ENCODE measurements around the gene MRPL9. TPM values are rescaled to one million over a fixed set of nuclear protein-coding genes. Genes with fewer than 3 reads are reported as not detected.

Gene MRPL9
- total and polyA plus RNA-seq, 10 of the 15 experiments (the other 5 are each of a cell fraction or from before 2014, with no cell fraction given), result 35.7 to 161 (median 110) TPM

DNA sequence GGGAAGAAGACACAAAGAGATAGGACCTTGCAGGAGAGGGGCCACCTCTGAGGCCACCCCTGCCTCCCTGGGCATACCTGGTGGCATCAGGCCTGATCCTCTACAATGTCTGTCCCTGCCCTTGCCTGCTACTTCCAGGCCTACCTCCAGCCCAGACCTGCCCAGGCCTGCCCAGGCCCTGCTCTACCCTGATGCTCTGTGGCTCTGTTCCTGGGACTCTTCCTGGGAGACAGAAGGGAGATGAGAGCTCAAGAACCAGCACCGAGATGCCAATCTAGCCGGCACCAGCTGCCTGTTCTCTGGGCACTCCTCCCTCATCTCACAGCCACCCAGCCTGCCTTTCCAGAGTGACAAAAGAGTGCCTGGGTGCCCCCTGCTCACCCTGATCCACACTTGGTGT lies 49.4 kb downstream of the MRPL9 start:
- Histone ChIP-seq H3K36me3 (ENCODE audit: control insufficient read depth in 2 of 2, insufficient read depth in 2 of 2, low read length in 1 of 2) (no peaks in the 10 kb centered on the region), H4K20me1 (ENCODE audit: control insufficient read depth, insufficient read depth) (no peaks in the 10 kb centered on the region), H3K9ac (ENCODE audit: control insufficient read depth, insufficient read depth, low read length) (no peak overlapping the region), H3K4me1 (ENCODE audit: control insufficient read depth, insufficient read depth, low read length) (no peaks in the 10 kb centered on the region), H3K4me2 (ENCODE audit: control insufficient read depth, insufficient read depth) (no peak overlapping the region), H2AFZ (ENCODE audit: control insufficient read depth, low read depth, low read length) (no peak overlapping the region), H3K79me2 (ENCODE audit: control insufficient read depth, insufficient read depth, low read length) (no peaks in the 10 kb centered on the region), H3K4me3 (no peak overlapping the region), H3K27ac (ENCODE audit: control insufficient read depth, insufficient read depth) (no peak overlapping the region), H3K9me3 (replicated peaks; ENCODE audit: control insufficient read depth, insufficient read depth, low read length) (no peaks in the 10 kb centered on the region), H3K27me3 (replicated peaks in 1 of 2; ENCODE audit: control insufficient read depth in 2 of 2, insufficient read depth in 2 of 2, low read length in 1 of 2) (peaks cover 0 to 9% of the 10 kb centered on the region in 2 experiments; a peak in 2 of 4 replicates)
- DNase-seq (ENCODE audit: low read depth, low spot score) (no peak), ATAC-seq (no peak), FAIRE-seq (no peak)
- SMC1A ChIA-PET (ENCODE audit: uncharacterized antibody, unreplicated experiment), result no interaction called here
- TF ChIP-seq CHD2 (IDR thresholded peaks at IDR 0.05; ENCODE audit: borderline replicate concordance, low read depth, low read length), result no peak
- TF ChIP-seq IKZF1 (conservative IDR thresholded peaks at IDR 0.05), result no peak
- no peak for TF ChIP-seq STAT3 (IDR thresholded peaks at IDR 0.05; ENCODE audit: low read depth, low read length)
- TF ChIP-seq, protein P1, sequence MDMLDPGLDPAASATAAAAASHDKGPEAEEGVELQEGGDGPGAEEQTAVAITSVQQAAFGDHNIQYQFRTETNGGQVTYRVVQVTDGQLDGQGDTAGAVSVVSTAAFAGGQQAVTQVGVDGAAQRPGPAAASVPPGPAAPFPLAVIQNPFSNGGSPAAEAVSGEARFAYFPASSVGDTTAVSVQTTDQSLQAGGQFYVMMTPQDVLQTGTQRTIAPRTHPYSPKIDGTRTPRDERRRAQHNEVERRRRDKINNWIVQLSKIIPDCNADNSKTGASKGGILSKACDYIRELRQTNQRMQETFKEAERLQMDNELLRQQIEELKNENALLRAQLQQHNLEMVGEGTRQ (IDR thresholded peaks at IDR 0.05; ENCODE audit: borderline replicate concordance, low read depth, low read length), result no peak
- CTCF ChIA-PET, result interaction anchor here (1.0 kb wide), 1 partner anchor 120 kb away, joined by 3 read pairs; no protein-coding TSS in a partner anchor
- in situ Hi-C loops (cut with MboI) (no loop called here), intact Hi-C loops (cut with micrococcal nuclease; ENCODE audit: unreplicated experiment) (loop anchor here (10.0 kb wide), 1 partner anchor 121 kb away; the partner anchor contains the start of genes C2CD4D and RORC)
- WGBS (ENCODE audit: insufficient coverage, insufficient replicate concordance, low lambda C conversion rate, missing lambda C conversion rate), result 83% methylated on average over 2 of the region's 2 CpGs
- POLR2A ChIA-PET, result no interaction called here
- no TSS peak for BruUV-seq (replicated peaks)
- RAD21 ChIA-PET (ENCODE audit: unreplicated experiment), result no interaction called here

DNA sequence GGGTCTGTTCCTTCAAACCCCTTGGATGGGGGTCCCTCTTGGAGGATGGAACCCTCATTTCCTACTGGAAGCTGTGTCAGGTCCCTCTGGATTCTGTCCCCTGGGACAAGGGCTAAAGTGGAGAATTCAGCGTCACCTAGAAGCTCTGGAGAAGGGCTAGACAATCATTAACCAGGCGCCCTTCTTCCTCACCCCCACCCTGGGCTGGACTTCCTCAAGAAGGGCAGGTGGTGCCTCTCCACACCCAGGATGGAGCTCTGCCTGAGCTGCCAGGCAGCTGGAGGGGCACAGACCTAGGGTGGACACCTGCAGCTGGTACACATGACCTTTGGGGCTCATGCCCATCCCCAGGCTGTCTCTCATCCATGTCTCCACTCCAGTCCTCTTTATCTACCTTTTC lies 50.3 kb downstream of the MRPL9 start:
- no TSS peak for BruUV-seq (replicated peaks)

More for the DNA sequence above, 50.3 kb downstream of the MRPL9 start:
- SMC1A ChIA-PET (ENCODE audit: uncharacterized antibody, unreplicated experiment), result no interaction called here
- no peak for TF ChIP-seq KAT2A (conservative IDR thresholded peaks at IDR 0.05; ENCODE audit: control insufficient read depth, low read depth, low read length)
- TF ChIP-seq EZH2 (IDR thresholded peaks at IDR 0.05; ENCODE audit: borderline replicate concordance, control insufficient read depth, low read depth, low read length), result no peak
- Histone ChIP-seq H3K27ac (ENCODE audit: control insufficient read depth, insufficient read depth) (no peak overlapping the region), H3K79me2 (ENCODE audit: control insufficient read depth, insufficient read depth, low read length) (no peaks in the 10 kb centered on the region), H4K20me1 (ENCODE audit: control insufficient read depth, insufficient read depth) (no peaks in the 10 kb centered on the region), H3K27me3 (replicated peaks in 1 of 2; ENCODE audit: control insufficient read depth in 2 of 2, insufficient read depth in 2 of 2, low read length in 1 of 2) (peaks cover 0 to 9% of the 10 kb centered on the region in 2 experiments; a peak in 2 of 4 replicates), H3K9ac (ENCODE audit: control insufficient read depth, insufficient read depth, low read length) (no peak overlapping the region), H3K4me1 (ENCODE audit: control insufficient read depth, insufficient read depth, low read length) (no peaks in the 10 kb centered on the region), H2AFZ (ENCODE audit: control insufficient read depth, low read depth, low read length) (no peak overlapping the region), H3K4me2 (ENCODE audit: control insufficient read depth, insufficient read depth) (no peak overlapping the region), H3K9me3 (replicated peaks; ENCODE audit: control insufficient read depth, insufficient read depth, low read length) (no peaks in the 10 kb centered on the region), H3K36me3 (ENCODE audit: control insufficient read depth in 2 of 2, insufficient read depth in 2 of 2, low read length in 1 of 2) (no peaks in the 10 kb centered on the region), H3K4me3 (no peak overlapping the region)
- POLR2A ChIA-PET, result no interaction called here
- CTCF ChIA-PET, result interaction anchor here (0.8 kb wide), 1 partner anchor 10 kb away, joined by 3 read pairs; no protein-coding TSS in a partner anchor
- ATAC-seq, result no peak
- DNase-seq (ENCODE audit: low read depth, low spot score), result no peak
- FAIRE-seq, result no peak
- in situ Hi-C loops (cut with MboI) (no loop called here), intact Hi-C loops (cut with micrococcal nuclease; ENCODE audit: unreplicated experiment) (loop anchor here (10.0 kb wide), 1 partner anchor 122 kb away; the partner anchor contains the start of genes C2CD4D and RORC)
- RAD21 ChIA-PET (ENCODE audit: unreplicated experiment), result no interaction called here
- 29% methylated on average over 2 of the region's 2 CpGs for WGBS (ENCODE audit: insufficient coverage, insufficient replicate concordance, low lambda C conversion rate, missing lambda C conversion rate)

Measured in GM12878 (cell line).